GM12878 (cell line): ENCODE data around the gene UGT8. TPM values are rescaled to one million over a fixed set of nuclear protein-coding genes. Genes with fewer than 3 reads are reported as not detected.

ENCODE experiments used
- ATAC-seq: fragments of 200-7000 bp; cut with Tn5 transposase; 3 replicates; pipeline ENCODE4 v1.9.1; 2020; ENCODE audit warnings: mild to moderate bottlenecking, moderate library complexity
- BruUV-seq: library from RNA; stranded (reverse); fragments of 400-500 nt; replicated peaks from 2 replicates; lab custom pipeline; 2021; lab: Mats Ljungman, UMichigan
- CTCF ChIA-PET: fragments of 300-600 bp; sonication (Branson Sonifier 250); formaldehyde crosslinking; extraction: SDS; loops from one replicate; lab custom pipeline; 2021; ENCODE audit warnings: inconsistent platforms; lab: Yijun Ruan, JAX
- POLR2A ChIA-PET: fragments of 350-600 bp; formaldehyde crosslinking; extraction: SDS; loops from one replicate; lab custom pipeline; 2021; ENCODE audit warnings: inconsistent platforms; lab: Charles Lee
- RAD21 ChIA-PET: fragments of 300-600 bp; sonication (Branson Sonifier 250); formaldehyde crosslinking; loops from one replicate; lab custom pipeline; 2023; ENCODE audit warnings: antibody characterized with exemption; ENCODE audit not compliant: unreplicated experiment; lab: Charles Lee
- SMC1A ChIA-PET: fragments of 300-600 bp; sonication (Branson Sonifier 250); formaldehyde crosslinking; loops from one replicate; lab custom pipeline; 2023; ENCODE audit not compliant: unreplicated experiment, uncharacterized antibody; lab: Charles Lee
- DNase-seq: peaks from one replicate; pipeline ENCODE4 v3.0.0-alpha.2; 2011; ENCODE audit warnings: low read depth, low spot score
- FAIRE-seq: peaks from 3 replicates; lab custom pipeline; 2011; peaks lifted over from hg19 to GRCh38; lab: Jason Lieb, UNC
- H2AFZ ChIP-seq: 2 replicates; pipeline ENCODE4 v1.6.0; 2011; ENCODE audit warnings: low read depth, low read length, control low read depth; ENCODE audit not compliant: control insufficient read depth
- H3K27ac ChIP-seq: 2 replicates; pipeline ENCODE4 v1.5.1; 2011; ENCODE audit warnings: control low read depth; ENCODE audit not compliant: control insufficient read depth, insufficient read depth
- H3K27me3 ChIP-seq, 2 experiments: replicated peaks in 1 of 2; 2 replicates each; pipeline versions ENCODE4 v1.6.0 to v1.6.1; 2011; ENCODE audit warnings: low read length in 1 of 2; ENCODE audit not compliant: control insufficient read depth in 2 of 2, insufficient read depth in 2 of 2
- H3K36me3 ChIP-seq, 2 experiments: 2 replicates each; pipeline ENCODE4 v1.5.1; 2011; ENCODE audit warnings: low read length in 1 of 2; ENCODE audit not compliant: control insufficient read depth in 2 of 2, insufficient read depth in 2 of 2
- H3K4me1 ChIP-seq: 2 replicates; pipeline ENCODE4 v1.6.1; 2011; ENCODE audit warnings: mild to moderate bottlenecking, low read length, moderate library complexity, mixed read lengths; ENCODE audit not compliant: control insufficient read depth, insufficient read depth
- H3K4me2 ChIP-seq: 2 replicates; pipeline ENCODE4 v1.6.0; 2011; ENCODE audit warnings: control low read depth; ENCODE audit not compliant: control insufficient read depth, insufficient read depth
- H3K4me3 ChIP-seq: fragments of 200-600 bp; sonication (generic); 2 replicates; pipeline ENCODE4 v1.5.1; 2016
- H3K79me2 ChIP-seq: 2 replicates; pipeline ENCODE4 v1.6.0; 2011; ENCODE audit warnings: low read length; ENCODE audit not compliant: control insufficient read depth, insufficient read depth
- H3K9ac ChIP-seq: 2 replicates; pipeline ENCODE4 v1.8.0; 2011; ENCODE audit warnings: low read length, control low read depth, mixed read lengths; ENCODE audit not compliant: control insufficient read depth, insufficient read depth
- H3K9me3 ChIP-seq: replicated peaks from 3 replicates; pipeline ENCODE4 v1.5.1; 2011; ENCODE audit warnings: mild to moderate bottlenecking, low read length; ENCODE audit not compliant: control insufficient read depth, insufficient read depth
- H4K20me1 ChIP-seq: 2 replicates; pipeline ENCODE4 v1.6.0; 2011; ENCODE audit not compliant: control insufficient read depth, insufficient read depth
- BCL11A ChIP-seq: IDR thresholded peaks from 2 replicates; pipeline ENCODE4 v1.6.1; 2011; ENCODE audit warnings: low read depth, low read length
- EED ChIP-seq: sonication (generic); IDR thresholded peaks from 2 replicates; pipeline ENCODE4 v1.6.1; 2016; ENCODE audit warnings: antibody characterized with exemption, low read depth
- GABPA ChIP-seq: IDR thresholded peaks from 2 replicates; pipeline ENCODE4 v1.6.1; 2014; ENCODE audit warnings: antibody characterized with exemption, low read depth, mild to moderate bottlenecking, inconsistent platforms
- KLF5 ChIP-seq: fragments of 450-650 bp; IDR thresholded peaks from 2 replicates; pipeline ENCODE4 v1.6.1; 2014; ENCODE audit warnings: mild to moderate bottlenecking; ENCODE audit not compliant: partially characterized antibody
- PML ChIP-seq: IDR thresholded peaks from 2 replicates; pipeline ENCODE4 v1.6.1; 2012; ENCODE audit warnings: low read length, inconsistent platforms
- SRF ChIP-seq, 2 experiments: IDR thresholded peaks; 2 replicates each; pipeline ENCODE4 v1.6.1; 2011; ENCODE audit warnings: low read depth in 2 of 2, low read length in 2 of 2, mild to moderate bottlenecking in 1 of 2, moderate library complexity in 1 of 2
- TARDBP ChIP-seq: IDR thresholded peaks from 2 replicates; pipeline ENCODE4 v1.6.1; 2016; ENCODE audit warnings: borderline replicate concordance
- WGBS: methylation state at CpG from one replicate; pipeline ENCODE4 v1.1.6; 2016; ENCODE audit warnings: low lambda C conversion rate; ENCODE audit not compliant: insufficient replicate concordance, insufficient coverage; ENCODE audit errors: missing lambda C conversion rate; 5-methylcytosine and 5-hydroxymethylcytosine counted together
- in situ Hi-C: fragments of 300-500 bp; cut with MboI; formaldehyde crosslinking; loops from 9 replicates; pipeline ENCODE4 v1.14.3; 2018; ENCODE audit warnings: mixed read lengths
- intact Hi-C: fragments of 100-400 bp; cut with micrococcal nuclease; formaldehyde crosslinking; loops from one replicate; pipeline ENCODE4 v1.14.2; 2022; ENCODE audit not compliant: unreplicated experiment
- polyA plus RNA-seq, 11 experiments: library from polyadenylated mRNA; depleted of rRNA in 4 of 11; unstranded in 6 of 11; stranded (reverse) in 5 of 11; fragments of >200 nt; fragmentation: Nextera tagmentation in 4 of 11; fragmentation: Illumina TruSeq in 1 of 11; extraction: Ambion mirVana in 4 of 11; extraction: Trizol in 1 of 11; gene quantifications; 1 replicate in 1 of 11; 2 replicates in 10 of 11; pipeline versions ENCODE4 v1.2.1 to v1.2.3, GENCODE V29; 2011 to 2016; ENCODE audit warnings: inconsistent platforms in 2 of 11, missing spikeins in 2 of 11, low read depth in 1 of 11
- total RNA-seq, 4 experiments: library from RNA; depleted of rRNA in 3 of 4; stranded (reverse); fragments of >200 nt in 3 of 4; fragmentation: Illumina TruSeq in 1 of 4; extraction: Trizol in 1 of 4; gene quantifications; 2 replicates each; pipeline versions ENCODE4 v1.2.1 to v1.2.3, GENCODE V29; 2013 to 2021
- TF ChIP-seq, protein P1 (sequence below): IDR thresholded peaks from 2 replicates; pipeline ENCODE4 v1.6.1; 2011; ENCODE audit warnings: borderline replicate concordance, low read depth, mild to moderate bottlenecking, moderate library complexity, mixed read lengths, low read length; ENCODE audit not compliant: insufficient read depth; ENCODE audit errors: extremely low read length
- TF ChIP-seq, protein P2 (sequence below): fragments of 450-650 bp; IDR thresholded peaks from 2 replicates; pipeline ENCODE4 v1.6.1; 2017; ENCODE audit warnings: low read depth, mild to moderate bottlenecking, moderate library complexity
- TF ChIP-seq, protein P3 (sequence below): IDR thresholded peaks from 2 replicates; pipeline ENCODE4 v1.6.1; 2012; ENCODE audit warnings: low read depth, low read length, improper control_type of control experiment
- TF ChIP-seq, protein P4 (sequence below): fragments of 450-650 bp; IDR thresholded peaks from 2 replicates; pipeline ENCODE4 v1.6.1; 2017; ENCODE audit warnings: mild to moderate bottlenecking, low read depth, inconsistent platforms; ENCODE audit not compliant: poor library complexity, severe bottlenecking

The UGT8 gene
- total and polyA plus RNA-seq, 10 of the 15 experiments (the other 5 are each of a cell fraction or from before 2014, with no cell fraction given), result 0.16 to 1.1 (median 0.49) TPM

DNA sequence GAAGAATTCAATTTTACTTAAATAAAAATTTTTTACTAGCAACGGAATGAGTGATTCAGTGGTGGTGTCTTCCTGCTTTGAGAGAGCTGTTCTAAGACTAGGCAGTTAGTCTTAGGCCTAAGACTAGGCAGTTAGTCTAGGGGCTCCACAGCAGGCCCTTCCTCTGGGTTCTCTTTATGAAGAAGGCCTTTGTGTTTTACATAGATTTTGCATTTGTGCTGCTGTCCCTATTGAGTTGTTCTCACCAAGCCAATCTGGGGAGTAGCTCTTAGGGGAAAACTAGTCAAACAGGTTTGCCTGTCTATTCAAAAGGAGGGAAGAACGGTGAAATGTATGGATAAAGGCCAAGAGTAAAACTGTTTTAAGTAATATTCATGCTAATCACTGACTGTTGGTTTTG is 7.6 kb downstream of the UGT8 start:
- H3K9me3 ChIP-seq, result no peaks in the 10 kb centered on the region
- TF ChIP-seq, protein P1, sequence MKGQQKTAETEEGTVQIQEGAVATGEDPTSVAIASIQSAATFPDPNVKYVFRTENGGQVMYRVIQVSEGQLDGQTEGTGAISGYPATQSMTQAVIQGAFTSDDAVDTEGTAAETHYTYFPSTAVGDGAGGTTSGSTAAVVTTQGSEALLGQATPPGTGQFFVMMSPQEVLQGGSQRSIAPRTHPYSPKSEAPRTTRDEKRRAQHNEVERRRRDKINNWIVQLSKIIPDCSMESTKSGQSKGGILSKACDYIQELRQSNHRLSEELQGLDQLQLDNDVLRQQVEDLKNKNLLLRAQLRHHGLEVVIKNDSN, result no peak
- TF ChIP-seq SRF (IDR thresholded peaks at IDR 0.05; ENCODE audit: low read depth in 2 of 2, low read length in 2 of 2) (no peak), BCL11A (no peak), GABPA (no peak), KLF5 (no peak), TARDBP (no peak), PML (no peak), EED (no peak)
- TF ChIP-seq, protein P2, sequence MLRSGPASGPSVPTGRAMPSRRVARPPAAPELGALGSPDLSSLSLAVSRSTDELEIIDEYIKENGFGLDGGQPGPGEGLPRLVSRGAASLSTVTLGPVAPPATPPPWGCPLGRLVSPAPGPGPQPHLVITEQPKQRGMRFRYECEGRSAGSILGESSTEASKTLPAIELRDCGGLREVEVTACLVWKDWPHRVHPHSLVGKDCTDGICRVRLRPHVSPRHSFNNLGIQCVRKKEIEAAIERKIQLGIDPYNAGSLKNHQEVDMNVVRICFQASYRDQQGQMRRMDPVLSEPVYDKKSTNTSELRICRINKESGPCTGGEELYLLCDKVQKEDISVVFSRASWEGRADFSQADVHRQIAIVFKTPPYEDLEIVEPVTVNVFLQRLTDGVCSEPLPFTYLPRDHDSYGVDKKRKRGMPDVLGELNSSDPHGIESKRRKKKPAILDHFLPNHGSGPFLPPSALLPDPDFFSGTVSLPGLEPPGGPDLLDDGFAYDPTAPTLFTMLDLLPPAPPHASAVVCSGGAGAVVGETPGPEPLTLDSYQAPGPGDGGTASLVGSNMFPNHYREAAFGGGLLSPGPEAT, result no peak
- TF ChIP-seq, protein P3, sequence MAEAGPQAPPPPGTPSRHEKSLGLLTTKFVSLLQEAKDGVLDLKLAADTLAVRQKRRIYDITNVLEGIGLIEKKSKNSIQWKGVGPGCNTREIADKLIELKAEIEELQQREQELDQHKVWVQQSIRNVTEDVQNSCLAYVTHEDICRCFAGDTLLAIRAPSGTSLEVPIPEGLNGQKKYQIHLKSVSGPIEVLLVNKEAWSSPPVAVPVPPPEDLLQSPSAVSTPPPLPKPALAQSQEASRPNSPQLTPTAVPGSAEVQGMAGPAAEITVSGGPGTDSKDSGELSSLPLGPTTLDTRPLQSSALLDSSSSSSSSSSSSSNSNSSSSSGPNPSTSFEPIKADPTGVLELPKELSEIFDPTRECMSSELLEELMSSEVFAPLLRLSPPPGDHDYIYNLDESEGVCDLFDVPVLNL, result no peak
- TF ChIP-seq, protein P4, sequence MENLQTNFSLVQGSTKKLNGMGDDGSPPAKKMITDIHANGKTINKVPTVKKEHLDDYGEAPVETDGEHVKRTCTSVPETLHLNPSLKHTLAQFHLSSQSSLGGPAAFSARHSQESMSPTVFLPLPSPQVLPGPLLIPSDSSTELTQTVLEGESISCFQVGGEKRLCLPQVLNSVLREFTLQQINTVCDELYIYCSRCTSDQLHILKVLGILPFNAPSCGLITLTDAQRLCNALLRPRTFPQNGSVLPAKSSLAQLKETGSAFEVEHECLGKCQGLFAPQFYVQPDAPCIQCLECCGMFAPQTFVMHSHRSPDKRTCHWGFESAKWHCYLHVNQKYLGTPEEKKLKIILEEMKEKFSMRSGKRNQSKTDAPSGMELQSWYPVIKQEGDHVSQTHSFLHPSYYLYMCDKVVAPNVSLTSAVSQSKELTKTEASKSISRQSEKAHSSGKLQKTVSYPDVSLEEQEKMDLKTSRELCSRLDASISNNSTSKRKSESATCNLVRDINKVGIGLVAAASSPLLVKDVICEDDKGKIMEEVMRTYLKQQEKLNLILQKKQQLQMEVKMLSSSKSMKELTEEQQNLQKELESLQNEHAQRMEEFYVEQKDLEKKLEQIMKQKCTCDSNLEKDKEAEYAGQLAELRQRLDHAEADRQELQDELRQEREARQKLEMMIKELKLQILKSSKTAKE, result no peak
- no peak for ATAC-seq
- CTCF ChIA-PET, result no interaction called here
- FAIRE-seq, result no peak
- intact Hi-C loops (loop anchor here (10.0 kb wide), 1 partner anchor 771 kb away; no protein-coding TSS in a partner anchor), in situ Hi-C loops (no loop called here)
- no peaks in the 10 kb centered on the region for H3K27me3 ChIP-seq
- no peak overlapping the region for H3K9ac ChIP-seq
- no peak overlapping the region for H3K27ac ChIP-seq
- H2AFZ ChIP-seq, result no peak overlapping the region
- POLR2A ChIA-PET, result no interaction called here
- no TSS peak for BruUV-seq
- 94% methylated on average over 2 of the region's 2 CpGs for WGBS
- H3K4me1 ChIP-seq, result peaks cover 23% of the 10 kb centered on the region
- no peak for DNase-seq
- RAD21 ChIA-PET, result no interaction called here
- SMC1A ChIA-PET, result no interaction called here
- no peaks in the 10 kb centered on the region for H4K20me1 ChIP-seq
- no peaks in the 10 kb centered on the region for H3K79me2 ChIP-seq
- H3K4me3 ChIP-seq, result no peak overlapping the region
- H3K36me3 ChIP-seq, result no peaks in the 10 kb centered on the region
- no peak overlapping the region for H3K4me2 ChIP-seq
